ENCODE data around the gene RANBP3.

RANBP3 gene

GRCh38 chr19:5899728-5900526, 78.0 kb downstream of the RANBP3 start:
- Histone ChIP-seq H3K27me3 (ENCODE audit: insufficient read depth, low read length) (no peaks in the 10 kb centered on the region), H4K12ac (ENCODE audit: low read depth, low read length) (no peak overlapping the region)

DNA sequence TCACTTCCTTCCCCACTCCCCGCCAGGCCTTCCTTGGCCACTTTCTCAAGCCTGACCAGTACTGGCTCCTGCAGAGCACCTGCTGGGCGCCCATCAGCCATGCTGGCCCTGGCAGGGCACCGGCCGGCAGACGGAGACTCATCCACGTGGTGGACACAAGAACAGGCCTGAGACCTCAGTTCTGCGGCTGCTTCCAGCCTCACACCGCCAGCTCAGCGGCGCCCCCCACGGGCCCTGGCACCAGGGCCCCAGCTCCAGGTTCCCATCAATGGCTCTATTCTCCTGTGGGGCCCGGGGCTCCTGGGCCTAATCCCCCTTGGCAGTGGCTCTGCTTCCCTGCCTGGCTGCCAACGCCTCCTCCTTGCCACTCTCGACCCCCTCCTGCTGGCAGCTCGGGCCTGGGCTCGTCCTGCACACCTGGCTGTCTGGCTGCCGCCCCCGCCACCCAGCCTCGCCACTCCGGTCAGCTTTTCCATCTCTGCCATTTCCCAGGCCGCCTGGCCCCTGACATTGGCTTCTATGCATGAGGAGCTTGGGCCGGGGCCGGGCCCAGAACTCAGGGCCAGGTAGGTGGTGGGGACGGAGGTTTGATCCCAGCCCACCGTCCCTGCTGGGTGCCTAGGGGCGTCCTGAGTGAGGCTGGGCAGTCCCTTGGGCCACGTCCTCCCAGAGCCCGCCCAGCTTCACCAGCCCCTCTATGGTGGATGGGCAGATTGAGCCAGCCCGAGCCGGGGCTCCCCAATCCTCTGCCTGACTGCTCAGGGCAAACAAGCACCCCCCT, 80.6 kb downstream of the RANBP3 start:
- Histone ChIP-seq H3K9me3 (ENCODE audit: insufficient read depth, low read depth, low read length) (peaks cover 7% of the 10 kb centered on the region), H2BK12ac (ENCODE audit: low read length) (no peak overlapping the region), H3K79me2 (ENCODE audit: control insufficient read depth, insufficient read depth, low read length, poor library complexity) (peaks cover 4% of the 10 kb centered on the region), H4K8ac (ENCODE audit: low read depth, low read length) (no peak overlapping the region), H2BK120ac (ENCODE audit: insufficient read depth, low read length, poor library complexity) (no peak overlapping the region), H3K4me3 (ENCODE audit: low read depth, low read length) (no peak overlapping the region), H4K91ac (ENCODE audit: low read depth, low read length) (no peak overlapping the region), H3K23ac (ENCODE audit: low read length) (no peak overlapping the region), H4K12ac (ENCODE audit: low read depth, low read length) (no peak overlapping the region), H2BK5ac (ENCODE audit: low read depth, low read length, poor library complexity) (no peak overlapping the region), H2AFZ (ENCODE audit: insufficient read depth, low read length, poor library complexity) (no peak overlapping the region), H3K79me1 (ENCODE audit: low read length) (no peaks in the 10 kb centered on the region), H3K18ac (ENCODE audit: low read length) (no peak overlapping the region), H3K4me2 (ENCODE audit: low read length) (no peak overlapping the region), H3K27me3 (ENCODE audit: insufficient read depth, low read length) (no peaks in the 10 kb centered on the region), H2AK5ac (ENCODE audit: low read length) (no peak overlapping the region), H3K14ac (ENCODE audit: low read length) (no peak overlapping the region), H3K9ac (ENCODE audit: low read length) (no peak overlapping the region), H3K27ac (ENCODE audit: low read depth, low read length) (no peak overlapping the region), H3K36me3 (ENCODE audit: control insufficient read depth in 1 of 2, insufficient read depth in 2 of 2, low read length in 2 of 2) (peaks cover 41 to 45% of the 10 kb centered on the region in 2 experiments), H3K4me1 (ENCODE audit: control insufficient read depth in 1 of 2, insufficient read depth in 2 of 2, low read length in 2 of 2) (peaks cover under 1 to 1% of the 10 kb centered on the region in 2 experiments), H3K4ac (ENCODE audit: low read depth, low read length) (no peak overlapping the region)
- WGBS (ENCODE audit: extremely low coverage, insufficient coverage, insufficient read length) = no CpG with 5 or more reads among the region's 30 CpGs
- DNase-seq = no peak

More at GRCh38 chr19:5899728-5900526, 78.0 kb downstream of the RANBP3 start:
- Histone ChIP-seq H3K4me2 (ENCODE audit: low read length) (no peak overlapping the region), H2BK120ac (ENCODE audit: insufficient read depth, low read length, poor library complexity) (no peak overlapping the region), H3K4ac (ENCODE audit: low read depth, low read length) (peak overlapping the region; percentile 70), H2AK5ac (ENCODE audit: low read length) (no peak overlapping the region), H2BK5ac (ENCODE audit: low read depth, low read length, poor library complexity) (no peak overlapping the region), H4K91ac (ENCODE audit: low read depth, low read length) (no peak overlapping the region), H3K18ac (ENCODE audit: low read length) (no peak overlapping the region), H3K79me1 (ENCODE audit: low read length) (peaks cover 9% of the 10 kb centered on the region), H3K9me3 (ENCODE audit: insufficient read depth, low read depth, low read length) (peaks cover 7% of the 10 kb centered on the region), H3K4me3 (ENCODE audit: low read depth, low read length) (no peak overlapping the region), H3K14ac (ENCODE audit: low read length) (no peak overlapping the region), H3K27ac (ENCODE audit: low read depth, low read length) (no peak overlapping the region), H2AFZ (ENCODE audit: insufficient read depth, low read length, poor library complexity) (no peak overlapping the region), H3K9ac (ENCODE audit: low read length) (no peak overlapping the region), H3K4me1 (ENCODE audit: control insufficient read depth in 1 of 2, insufficient read depth in 2 of 2, low read length in 2 of 2) (peaks cover 5% of the 10 kb centered on the region in 2 experiments), H4K8ac (ENCODE audit: low read depth, low read length) (no peak overlapping the region), H3K36me3 (ENCODE audit: control insufficient read depth in 1 of 2, insufficient read depth in 2 of 2, low read length in 2 of 2) (peaks cover 34 to 36% of the 10 kb centered on the region in 2 experiments), H3K79me2 (ENCODE audit: control insufficient read depth, insufficient read depth, low read length, poor library complexity) (peaks cover 16% of the 10 kb centered on the region), H2BK12ac (ENCODE audit: low read length) (no peak overlapping the region), H3K23ac (ENCODE audit: low read length) (no peak overlapping the region)
- DNase-seq = no peak
- no CpG with 5 or more reads among the region's 13 CpGs for WGBS (ENCODE audit: extremely low coverage, insufficient coverage, insufficient read length)

DNA sequence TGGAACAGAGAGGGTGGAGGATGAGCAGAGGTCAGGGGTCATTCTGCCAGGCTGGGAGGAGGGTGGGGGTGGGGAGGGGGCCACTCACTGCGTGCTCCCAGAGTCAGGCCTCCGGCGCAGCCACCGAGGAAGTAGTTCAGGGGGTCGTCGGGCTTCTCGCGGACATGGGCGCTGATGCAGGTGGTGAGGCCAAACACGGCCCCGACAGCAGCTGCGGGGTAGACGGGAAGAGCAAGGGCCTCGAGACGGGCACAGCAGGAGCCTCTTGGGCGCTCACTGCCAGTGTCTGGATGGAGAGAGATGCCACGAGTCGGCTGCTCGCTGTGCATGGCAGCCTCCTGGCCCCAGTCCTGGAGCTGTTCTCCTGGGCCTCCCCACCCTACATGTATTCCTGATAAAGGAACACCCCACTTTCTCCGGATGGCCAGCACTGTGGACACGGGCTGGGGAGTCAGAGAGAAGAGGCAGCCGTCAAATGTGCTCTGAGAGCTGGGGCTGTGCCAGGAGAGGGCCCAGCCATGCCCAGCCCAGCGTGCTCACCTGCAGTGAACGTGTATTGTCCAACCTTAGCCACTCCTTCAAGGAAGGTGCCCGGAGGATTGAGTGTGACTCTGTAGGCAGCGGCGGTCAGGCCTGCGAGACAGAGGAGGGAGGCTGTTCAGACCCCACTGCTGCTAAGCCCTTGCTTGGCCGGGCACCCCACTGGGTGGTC, 81.4 kb downstream of the RANBP3 start:
- no CpG with 5 or more reads among the region's 29 CpGs for WGBS (ENCODE audit: extremely low coverage, insufficient coverage, insufficient read length)
- Histone ChIP-seq H3K9ac (ENCODE audit: low read length) (no peak overlapping the region), H3K18ac (ENCODE audit: low read length) (no peak overlapping the region), H4K8ac (ENCODE audit: low read depth, low read length) (no peak overlapping the region), H3K4me1 (ENCODE audit: control insufficient read depth in 1 of 2, insufficient read depth in 2 of 2, low read length in 2 of 2) (peaks cover 0 to 2% of the 10 kb centered on the region in 2 experiments), H3K36me3 (ENCODE audit: control insufficient read depth in 1 of 2, insufficient read depth in 2 of 2, low read length in 2 of 2) (peaks cover 41 to 45% of the 10 kb centered on the region in 2 experiments), H3K4me3 (ENCODE audit: low read depth, low read length) (no peak overlapping the region), H2AFZ (ENCODE audit: insufficient read depth, low read length, poor library complexity) (no peak overlapping the region), H3K79me1 (ENCODE audit: low read length) (no peaks in the 10 kb centered on the region), H2BK120ac (ENCODE audit: insufficient read depth, low read length, poor library complexity) (no peak overlapping the region), H3K27ac (ENCODE audit: low read depth, low read length) (no peak overlapping the region), H3K23ac (ENCODE audit: low read length) (no peak overlapping the region), H3K4ac (ENCODE audit: low read depth, low read length) (no peak overlapping the region), H3K79me2 (ENCODE audit: control insufficient read depth, insufficient read depth, low read length, poor library complexity) (peaks cover 3% of the 10 kb centered on the region), H3K9me3 (ENCODE audit: insufficient read depth, low read depth, low read length) (peaks cover 7% of the 10 kb centered on the region), H4K12ac (ENCODE audit: low read depth, low read length) (no peak overlapping the region), H2BK5ac (ENCODE audit: low read depth, low read length, poor library complexity) (no peak overlapping the region), H2AK5ac (ENCODE audit: low read length) (no peak overlapping the region), H3K14ac (ENCODE audit: low read length) (no peak overlapping the region), H2BK12ac (ENCODE audit: low read length) (no peak overlapping the region), H4K91ac (ENCODE audit: low read depth, low read length) (no peak overlapping the region), H3K27me3 (ENCODE audit: insufficient read depth, low read length) (no peaks in the 10 kb centered on the region), H3K4me2 (ENCODE audit: low read length) (no peak overlapping the region)
- no peak for DNase-seq

DNA sequence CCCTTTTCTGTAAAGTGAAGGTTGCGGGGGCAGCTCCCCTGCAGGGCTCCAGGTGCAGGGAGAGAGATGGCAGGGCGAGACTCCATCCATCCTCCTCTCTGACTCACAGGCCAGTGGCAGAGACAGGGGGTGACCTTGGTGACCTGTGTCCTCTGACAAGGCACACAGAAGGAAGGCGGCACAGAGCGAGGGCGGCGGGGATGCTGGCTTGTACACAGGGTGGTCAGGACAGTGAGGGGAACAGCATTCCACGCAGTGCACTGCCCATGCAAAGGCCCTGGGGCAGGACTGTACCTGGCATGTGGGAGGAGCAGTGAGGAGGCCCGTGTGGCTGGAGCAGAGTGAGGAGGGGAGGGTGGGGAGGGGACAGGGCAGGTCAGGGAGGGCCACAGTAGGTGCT, 82.0 kb downstream of the RANBP3 start:
- Histone ChIP-seq H3K4me2 (ENCODE audit: low read length) (no peak overlapping the region), H3K4me1 (ENCODE audit: control insufficient read depth in 1 of 2, insufficient read depth in 2 of 2, low read length in 2 of 2) (peaks cover 0 to 2% of the 10 kb centered on the region in 2 experiments), H3K18ac (ENCODE audit: low read length) (no peak overlapping the region), H3K79me1 (ENCODE audit: low read length) (no peaks in the 10 kb centered on the region), H3K27me3 (ENCODE audit: insufficient read depth, low read length) (no peaks in the 10 kb centered on the region), H3K23ac (ENCODE audit: low read length) (no peak overlapping the region), H3K14ac (ENCODE audit: low read length) (no peak overlapping the region), H3K79me2 (ENCODE audit: control insufficient read depth, insufficient read depth, low read length, poor library complexity) (peaks cover 3% of the 10 kb centered on the region), H2BK5ac (ENCODE audit: low read depth, low read length, poor library complexity) (no peak overlapping the region), H3K4ac (ENCODE audit: low read depth, low read length) (no peak overlapping the region), H3K9me3 (ENCODE audit: insufficient read depth, low read depth, low read length) (peaks cover 7% of the 10 kb centered on the region), H2BK120ac (ENCODE audit: insufficient read depth, low read length, poor library complexity) (no peak overlapping the region), H4K12ac (ENCODE audit: low read depth, low read length) (no peak overlapping the region), H4K8ac (ENCODE audit: low read depth, low read length) (no peak overlapping the region), H2BK12ac (ENCODE audit: low read length) (no peak overlapping the region), H2AFZ (ENCODE audit: insufficient read depth, low read length, poor library complexity) (no peak overlapping the region), H3K27ac (ENCODE audit: low read depth, low read length) (no peak overlapping the region), H3K4me3 (ENCODE audit: low read depth, low read length) (no peak overlapping the region), H4K91ac (ENCODE audit: low read depth, low read length) (no peak overlapping the region), H3K9ac (ENCODE audit: low read length) (no peak overlapping the region), H3K36me3 (ENCODE audit: control insufficient read depth in 1 of 2, insufficient read depth in 2 of 2, low read length in 2 of 2) (peaks cover 41 to 42% of the 10 kb centered on the region in 2 experiments), H2AK5ac (ENCODE audit: low read length) (no peak overlapping the region)
- DNase-seq = no peak
- no CpG with 5 or more reads among the region's 8 CpGs for WGBS (ENCODE audit: extremely low coverage, insufficient coverage, insufficient read length)

All from trophoblast cell (in vitro differentiated cells and primary cell).